ENCODE measurements around the gene PHLPP1. TPM values are rescaled to one million over a fixed set of nuclear protein-coding genes. Genes with fewer than 3 reads are reported as not detected.

Gene PHLPP1
- total and polyA plus RNA-seq, 9 of the 15 experiments (the other 6 are each of a cell fraction or from before 2014, with no cell fraction given): 0.56 to 9.0 (median 4.5) TPM

- in situ Hi-C loops (cut with MboI) (no loop called here), intact Hi-C loops (cut with micrococcal nuclease) (no loop called here)
- Histone ChIP-seq H3K9me3 (replicated peaks; ENCODE audit: control insufficient read depth, insufficient read depth, low read depth, low read length) (no peaks in the 10 kb centered on the region), H4K20me1 (replicated peaks; ENCODE audit: control insufficient read depth, insufficient read depth, low read length) (no peaks in the 10 kb centered on the region), H3K4me2 (ENCODE audit: insufficient read depth, low read length) (no peak overlapping the region), H3K36me3 (ENCODE audit: control insufficient read depth, insufficient read depth, low read length) (peaks cover 12% of the 10 kb centered on the region; the same call in 2 of the 3 replicates), H3K79me2 (ENCODE audit: control insufficient read depth, insufficient read depth, low read length) (no peaks in the 10 kb centered on the region), H3K4me1 (replicated peaks in 1 of 2; ENCODE audit: control insufficient read depth in 2 of 2, insufficient read depth in 2 of 2, low read length in 2 of 2) (no peaks in the 10 kb centered on the region), H3K27me3 (ENCODE audit: control insufficient read depth in 2 of 2, insufficient read depth in 2 of 2, low read length in 2 of 2) (no peaks in the 10 kb centered on the region), H3K27ac (ENCODE audit: extremely low read depth, low read depth, low read length) (no peak overlapping the region), H3K4me3 (no peak overlapping the region), H3K9ac (ENCODE audit: insufficient read depth in 1 of 2, low read depth in 2 of 2, low read length in 2 of 2) (no peak overlapping the region), H2AFZ (ENCODE audit: low read depth, low read length) (no peak overlapping the region), H3K9me1 (ENCODE audit: control insufficient read depth, insufficient read depth, low read length) (no peaks in the 10 kb centered on the region)
- POLR2A ChIA-PET: no interaction called here
- BruUV-seq (replicated peaks): no TSS peak
- DNase-seq (ENCODE audit: extremely low read depth in 1 of 4, low spot score in 3 of 4) (no peak), ATAC-seq (no peak), FAIRE-seq (no peak)
- WGBS (ENCODE audit: insufficient coverage, low coverage, missing lambda C conversion rate): 100% methylated on average over 1 of the region's 1 CpG
- TF ChIP-seq TFAP4 (CRISPR knock-in tag; IDR thresholded peaks at IDR 0.05; ENCODE audit: borderline replicate concordance) (no peak), ATF7 (IDR thresholded peaks at IDR 0.05) (no peak), TARDBP (IDR thresholded peaks at IDR 0.05) (no peak), BRCA1 (IDR thresholded peaks at IDR 0.05) (no peak), BRCA1 (CRISPR knock-in tag; IDR thresholded peaks at IDR 0.05) (no peak), PYGO2 (tag; IDR thresholded peaks at IDR 0.05) (no peak), PTTG1 (tag; IDR thresholded peaks at IDR 0.05; ENCODE audit: low read depth) (no peak), CC2D1A (IDR thresholded peaks at IDR 0.05) (no peak), SAFB (IDR thresholded peaks at IDR 0.05; ENCODE audit: borderline replicate concordance, low read depth, low read length) (no peak), ZBTB5 (IDR thresholded peaks at IDR 0.05) (no peak), ZNF324 (CRISPR knock-in tag; IDR thresholded peaks at IDR 0.05) (no peak)
- CTCF ChIA-PET (ENCODE audit: low intra/inter-chr PET ratio): no interaction called here
Observed at GRCh38 chr18:62973689-62974088, 258.3 kb downstream of the PHLPP1 start.
